AG09309 (cell line): ENCODE results near the gene SCNN1B.
"Not testable (repeated sequence)": the region's sequence is repeated elsewhere in the genome, so short reads cannot be mapped to it uniquely, and the experiment has no call there.

Source experiments
- DNase-seq: peaks from one replicate; pipeline ENCODE4 v3.0.0-alpha.2; 2010; ENCODE audit warnings: low read depth
- H3K4me3 ChIP-seq: 2 replicates; pipeline ENCODE4 v1.5.1; 2011; ENCODE audit warnings: mild to moderate bottlenecking, low read depth, low read length, moderate library complexity; ENCODE audit not compliant: control insufficient read depth
- CTCF ChIP-seq: IDR thresholded peaks from 2 replicates; pipeline ENCODE4 v1.5.1; 2011; ENCODE audit warnings: mild to moderate bottlenecking, low read depth, low read length, inconsistent platforms; ENCODE audit not compliant: insufficient read depth, control insufficient read depth; ENCODE audit errors: missing control alignments

Gene SCNN1B

GRCh38 chr16:23359092-23359760 is 57.1 kb downstream of the SCNN1B start:
- H3K4me3 ChIP-seq = no peak overlapping the region
- TF ChIP-seq CTCF = no peak
- DNase-seq = no peak

- H3K4me3 ChIP-seq = no peak overlapping the region
- TF ChIP-seq CTCF = no peak
- no peak for DNase-seq
Measured at GRCh38 chr16:23362460-23363317, 60.6 kb downstream of the SCNN1B start.

- TF ChIP-seq CTCF = no peak
- no peak for DNase-seq
- no peak overlapping the region for H3K4me3 ChIP-seq
Measured at GRCh38 chr16:23365602-23366240, 63.6 kb downstream of the SCNN1B start.

DNA sequence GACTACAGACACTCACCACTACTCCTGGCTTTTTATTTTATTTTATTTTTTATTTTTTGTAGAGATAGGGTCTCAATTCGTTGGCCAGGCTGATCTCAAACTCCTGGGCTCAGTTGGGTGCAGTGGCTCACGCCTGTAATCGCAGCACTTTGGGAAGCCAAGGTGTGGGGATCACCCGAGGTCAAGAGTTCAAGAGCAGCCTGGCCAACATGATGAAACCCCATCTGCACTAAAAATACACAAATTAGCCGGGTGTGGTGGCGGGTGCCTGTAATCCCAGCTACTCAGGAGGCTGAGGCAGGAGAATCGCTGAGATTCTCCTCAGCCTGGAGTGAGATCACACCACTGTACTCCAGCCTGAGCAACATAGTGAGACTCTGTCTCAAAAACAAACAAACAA is 64.2 kb downstream of the SCNN1B start:
- not testable (repeated sequence) for H3K4me3 ChIP-seq, DNase-seq

DNA sequence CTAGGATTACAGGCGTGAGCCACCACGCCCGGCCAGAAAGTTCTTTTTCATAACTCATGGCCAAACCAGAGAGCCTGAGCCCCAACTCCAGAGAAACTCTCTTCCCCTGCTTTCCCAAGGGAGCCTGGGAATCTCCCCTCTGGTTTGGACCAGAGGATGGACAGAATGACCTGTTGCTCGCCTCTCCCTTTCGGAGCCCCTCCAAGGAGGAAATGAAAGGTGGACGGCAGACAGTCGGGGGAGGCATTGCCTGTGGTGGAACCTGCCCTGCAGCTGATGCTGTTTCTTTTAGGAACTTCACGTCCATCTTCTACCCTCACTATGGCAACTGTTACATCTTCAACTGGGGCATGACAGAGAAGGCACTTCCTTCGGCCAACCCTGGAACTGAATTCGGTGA is 65.5 kb downstream of the SCNN1B start:
- no peak for TF ChIP-seq CTCF
- DNase-seq = no peak
- no peak overlapping the region for H3K4me3 ChIP-seq

- H3K4me3 ChIP-seq = no peak overlapping the region
- DNase-seq = no peak
- TF ChIP-seq CTCF = no peak
Measured at GRCh38 chr16:23367988-23368387, 65.9 kb downstream of the SCNN1B start.

GRCh38 chr16:23368469-23368868 is 66.4 kb downstream of the SCNN1B start:
- no peak for TF ChIP-seq CTCF
- no peak for DNase-seq
- H3K4me3 ChIP-seq = no peak overlapping the region
